ENCODE data around the gene ZNF586. TPM values are rescaled to one million over a fixed set of nuclear protein-coding genes. Genes with fewer than 3 reads are reported as not detected.

The ZNF586 gene
- total and polyA plus RNA-seq, 2 donors from 2014 or later: 6.3 to 18.7 TPM

DNA sequence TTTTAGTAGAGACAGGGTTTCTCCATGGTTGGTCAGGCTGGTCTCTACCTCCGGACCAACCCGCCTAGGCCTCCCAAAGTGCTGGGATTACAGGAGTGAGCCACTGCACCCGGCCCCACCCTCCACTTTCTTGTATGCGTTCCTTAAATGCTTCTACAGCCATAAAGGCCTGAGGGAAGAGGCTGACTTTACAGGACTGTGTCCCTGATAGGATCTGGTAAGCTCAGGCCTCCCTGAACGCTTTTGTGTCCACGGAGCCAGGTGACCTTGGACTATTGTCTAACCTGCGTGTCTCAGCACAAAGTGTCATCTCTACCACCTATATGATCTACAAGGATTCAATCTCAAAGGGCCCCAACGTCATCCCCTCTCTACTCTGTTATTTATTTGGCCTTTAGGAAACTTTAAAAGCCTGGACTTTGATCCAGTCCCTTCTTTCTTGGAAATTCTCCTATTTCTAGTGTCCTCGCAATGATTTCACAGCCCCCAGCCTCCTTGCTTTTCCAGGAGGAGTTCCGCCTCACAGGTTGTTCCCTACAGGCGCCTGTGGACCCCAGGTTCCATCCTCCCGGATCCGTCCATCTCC is 44.5 kb downstream of the ZNF586 start:
- Histone ChIP-seq H3K9ac (ENCODE audit: low read length in 3 of 3) (peak overlapping the region; percentile 57 to 96 (median 90)), H3K36me3 (ENCODE audit: control insufficient read depth in 2 of 3, insufficient read depth in 3 of 3, low read length in 3 of 3) (peaks cover 4 to 13% (median 6%) of the 10 kb centered on the region in 3 donors), H3K4me1 (ENCODE audit: control insufficient read depth in 2 of 3, insufficient read depth in 2 of 3, low read depth in 1 of 3, low read length in 3 of 3) (peaks cover 0 to 16% (median 11%) of the 10 kb centered on the region in 3 donors), H3K27me3 (ENCODE audit: control insufficient read depth, insufficient read depth, low read length) (no peaks in the 10 kb centered on the region), H3K4me3 (ENCODE audit: low read length in 3 of 3) (peak overlapping the region; percentile 75 to 98 (median 94)), H3K9me3 (ENCODE audit: control insufficient read depth in 2 of 3, insufficient read depth in 1 of 3, low read length in 3 of 3) (no peaks in the 10 kb centered on the region), H3K27ac (ENCODE audit: low read depth in 2 of 2, low read length in 2 of 2) (peak overlapping the region; percentile 83 to 87)
- peak in 2 of 5 donors; percentile 22 to 32 for DNase-seq
- intact Hi-C loops (cut with DNase I): no loop called here
- no peak for FAIRE-seq
- TF ChIP-seq, protein P1, sequence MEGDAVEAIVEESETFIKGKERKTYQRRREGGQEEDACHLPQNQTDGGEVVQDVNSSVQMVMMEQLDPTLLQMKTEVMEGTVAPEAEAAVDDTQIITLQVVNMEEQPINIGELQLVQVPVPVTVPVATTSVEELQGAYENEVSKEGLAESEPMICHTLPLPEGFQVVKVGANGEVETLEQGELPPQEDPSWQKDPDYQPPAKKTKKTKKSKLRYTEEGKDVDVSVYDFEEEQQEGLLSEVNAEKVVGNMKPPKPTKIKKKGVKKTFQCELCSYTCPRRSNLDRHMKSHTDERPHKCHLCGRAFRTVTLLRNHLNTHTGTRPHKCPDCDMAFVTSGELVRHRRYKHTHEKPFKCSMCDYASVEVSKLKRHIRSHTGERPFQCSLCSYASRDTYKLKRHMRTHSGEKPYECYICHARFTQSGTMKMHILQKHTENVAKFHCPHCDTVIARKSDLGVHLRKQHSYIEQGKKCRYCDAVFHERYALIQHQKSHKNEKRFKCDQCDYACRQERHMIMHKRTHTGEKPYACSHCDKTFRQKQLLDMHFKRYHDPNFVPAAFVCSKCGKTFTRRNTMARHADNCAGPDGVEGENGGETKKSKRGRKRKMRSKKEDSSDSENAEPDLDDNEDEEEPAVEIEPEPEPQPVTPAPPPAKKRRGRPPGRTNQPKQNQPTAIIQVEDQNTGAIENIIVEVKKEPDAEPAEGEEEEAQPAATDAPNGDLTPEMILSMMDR (IDR thresholded peaks at IDR 0.05; ENCODE audit: borderline replicate concordance, extremely low read depth, insufficient read depth): no peak

DNA sequence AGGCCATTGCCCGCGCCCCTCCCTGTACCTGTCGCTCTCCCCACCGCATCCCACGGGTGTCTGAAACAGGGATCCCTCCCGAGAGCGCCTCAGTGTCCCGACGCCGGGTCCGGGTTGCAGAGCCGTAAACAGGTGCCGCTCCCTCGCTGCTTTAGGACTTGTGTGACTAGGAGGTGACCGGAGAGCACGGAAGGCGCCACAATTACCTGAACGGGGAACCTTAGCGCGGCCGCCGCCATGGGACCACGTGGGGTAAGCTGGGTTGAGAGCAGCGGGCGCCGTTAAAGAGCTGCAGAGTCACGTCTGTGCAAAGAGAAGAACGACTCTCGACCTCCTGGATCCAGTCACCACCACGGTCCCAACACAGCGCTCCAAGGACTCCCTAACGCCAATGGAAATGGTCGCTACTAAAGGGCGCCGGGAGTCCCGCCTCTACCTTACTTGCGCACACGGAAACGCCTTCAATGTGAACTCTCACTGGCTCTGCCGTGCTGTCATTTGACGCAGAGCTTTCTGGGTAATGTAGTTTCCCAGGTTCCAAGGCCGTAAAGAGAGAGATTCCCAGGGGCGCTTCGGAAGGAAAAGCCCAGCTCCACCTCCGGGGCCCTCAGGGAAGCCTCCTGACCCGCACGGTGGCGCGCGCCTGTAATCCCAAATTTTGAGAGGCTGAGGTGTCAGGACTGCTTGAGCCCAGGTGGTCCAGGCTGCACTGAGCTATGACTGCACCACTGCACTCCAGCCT is 45.2 kb downstream of the ZNF586 start, which contains the start of gene ZNF552:
TSS of gene ZNF552 (minus strand) at position 409 of the 742 bp plus-strand sequence. CDS start at position 239, 170 bp downstream.
- Histone ChIP-seq H3K27ac (ENCODE audit: low read depth in 2 of 2, low read length in 2 of 2) (peak within 1 kb of the TSS; percentile 83 to 87), H3K9ac (ENCODE audit: low read length in 3 of 3) (peak within 1 kb of the TSS; percentile 57 to 96 (median 90)), H3K27me3 (ENCODE audit: control insufficient read depth, insufficient read depth, low read length) (no peaks in the 10 kb centered on the region), H3K36me3 (ENCODE audit: control insufficient read depth in 2 of 3, insufficient read depth in 3 of 3, low read length in 3 of 3) (peaks cover 0 to 6% (median 2%) of the 10 kb centered on the region in 3 donors), H3K9me3 (ENCODE audit: control insufficient read depth in 2 of 3, insufficient read depth in 1 of 3, low read length in 3 of 3) (no peaks in the 10 kb centered on the region), H3K4me3 (ENCODE audit: low read length in 3 of 3) (peak within 1 kb of the TSS; percentile 75 to 98 (median 94)), H3K4me1 (ENCODE audit: control insufficient read depth in 2 of 3, insufficient read depth in 2 of 3, low read depth in 1 of 3, low read length in 3 of 3) (peaks cover 0 to 14% (median 9%) of the 10 kb centered on the region in 3 donors)
- intact Hi-C loops (cut with DNase I): no loop called here
- TF ChIP-seq, protein P1 (IDR thresholded peaks at IDR 0.05; ENCODE audit: borderline replicate concordance, extremely low read depth, insufficient read depth): no peak
- peak; percentile 90 to 98 (median 95) for DNase-seq
- no peak for FAIRE-seq

DNA sequence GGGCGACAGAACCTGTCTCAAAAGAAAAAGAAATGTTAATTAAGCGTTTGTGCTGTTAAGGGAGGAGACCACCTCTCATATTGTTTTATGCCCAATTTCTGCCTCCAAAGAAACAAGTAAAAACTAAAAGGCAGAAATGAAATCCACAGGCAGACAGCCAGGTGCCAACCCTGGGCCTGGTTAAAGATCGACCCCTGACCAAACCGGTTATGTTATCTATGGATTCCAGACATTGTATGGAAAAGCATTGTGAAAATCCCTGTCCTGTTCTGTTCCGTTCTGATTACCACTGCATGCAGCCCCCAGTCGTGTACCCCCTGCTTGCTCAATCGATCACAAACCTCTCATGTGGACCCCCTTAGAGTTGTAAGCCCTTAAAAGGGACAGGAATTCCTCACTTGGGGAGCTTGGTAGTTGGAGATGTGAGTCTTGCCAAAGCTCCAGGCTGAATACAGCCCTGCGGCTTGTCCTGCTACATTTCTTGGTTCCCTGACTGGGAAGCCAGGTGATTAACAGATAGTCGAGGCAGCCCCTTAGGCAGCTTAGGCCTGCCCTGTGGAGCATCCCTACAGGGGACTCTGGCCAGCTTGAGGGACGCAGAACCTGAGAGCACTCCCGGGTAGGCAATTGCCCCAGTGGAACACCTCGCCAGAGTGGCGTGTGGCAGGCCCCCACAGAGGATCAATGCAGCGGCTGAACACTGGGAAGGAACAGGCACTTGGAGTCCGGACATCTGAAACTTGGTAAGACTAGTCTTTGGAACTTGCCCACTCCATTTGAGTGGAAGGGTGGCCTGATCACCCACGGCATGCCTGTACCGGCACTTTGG is 46.0 kb downstream of the ZNF586 start:
- peak overlapping the region in 2 of 3 donors; percentile 11 to 98 for H3K4me3 ChIP-seq (ENCODE audit: low read length in 3 of 3)
- peaks cover 0 to 5% (median 0%) of the 10 kb centered on the region in 3 donors for H3K36me3 ChIP-seq (ENCODE audit: control insufficient read depth in 2 of 3, insufficient read depth in 3 of 3, low read length in 3 of 3)
- H3K9ac ChIP-seq (ENCODE audit: low read length in 3 of 3): peak overlapping the region in 1 of 3 donors; percentile 38
- FAIRE-seq: no peak
- peak in 2 of 5 donors; percentile 24 to 29 for DNase-seq
- peaks cover under 1 to 12% (median 3%) of the 10 kb centered on the region in 3 donors for H3K4me1 ChIP-seq (ENCODE audit: control insufficient read depth in 2 of 3, insufficient read depth in 2 of 3, low read depth in 1 of 3, low read length in 3 of 3)
- peak overlapping the region in 1 of 2 donors; percentile 8 for H3K27ac ChIP-seq (ENCODE audit: low read depth in 2 of 2, low read length in 2 of 2)
- intact Hi-C loops (cut with DNase I): no loop called here
- H3K9me3 ChIP-seq (ENCODE audit: control insufficient read depth in 2 of 3, insufficient read depth in 1 of 3, low read length in 3 of 3): no peaks in the 10 kb centered on the region
- TF ChIP-seq, protein P1 (IDR thresholded peaks at IDR 0.05; ENCODE audit: borderline replicate concordance, extremely low read depth, insufficient read depth): no peak
- no peaks in the 10 kb centered on the region for H3K27me3 ChIP-seq (ENCODE audit: control insufficient read depth, insufficient read depth, low read length)

Measured in kidney (tissue), 14 donors.